ENCODE results near the gene ZHX3.
"Not testable (repeated sequence)": the region's sequence is repeated elsewhere in the genome, so short reads cannot be mapped to it uniquely, and the experiment has no call there.

The ZHX3 gene

GRCh38 chr20:41245086-41245707 lies 72.3 kb downstream of the ZHX3 start:
- Mint-ChIP-seq H3K36me3 (peaks cover 1% of the 10 kb centered on the region), H3K4me1 (peaks cover 37% of the 10 kb centered on the region), H3K4me3 (no peak overlapping the region), H3K27me3 (no peaks in the 10 kb centered on the region), H3K9me3 (no peaks in the 10 kb centered on the region), H3K27ac (no peak overlapping the region)
- no peak for ATAC-seq

GRCh38 chr20:41242807-41243206 lies 74.7 kb downstream of the ZHX3 start:
- Mint-ChIP-seq H3K36me3 (no peaks in the 10 kb centered on the region), H3K27ac (no peak overlapping the region)

GRCh38 chr20:41242352-41242751 lies 75.2 kb downstream of the ZHX3 start:
- Mint-ChIP-seq H3K9me3 (no peaks in the 10 kb centered on the region), H3K4me1 (peaks cover 9% of the 10 kb centered on the region), H3K27ac (no peak overlapping the region), H3K4me3 (no peak overlapping the region), H3K36me3 (no peaks in the 10 kb centered on the region), H3K27me3 (no peaks in the 10 kb centered on the region)
- no peak for ATAC-seq

More at GRCh38 chr20:41242807-41243206, 74.7 kb downstream of the ZHX3 start:
- peaks cover 13% of the 10 kb centered on the region for H3K4me1 Mint-ChIP-seq
- no peaks in the 10 kb centered on the region for H3K9me3 Mint-ChIP-seq
- H3K27me3 Mint-ChIP-seq: no peaks in the 10 kb centered on the region
- no peak for ATAC-seq
- no peak overlapping the region for H3K4me3 Mint-ChIP-seq

- not testable (repeated sequence) for H3K27ac Mint-ChIP-seq, H3K27me3 Mint-ChIP-seq, H3K9me3 Mint-ChIP-seq, H3K4me3 Mint-ChIP-seq, ATAC-seq, H3K36me3 Mint-ChIP-seq
- H3K4me1 Mint-ChIP-seq: peaks cover 12% of the 10 kb centered on the region
Observed at GRCh38 chr20:41237233-41237632, 80.3 kb downstream of the ZHX3 start.

GRCh38 chr20:41236818-41237217 lies 80.7 kb downstream of the ZHX3 start:
- peaks cover 15% of the 10 kb centered on the region for H3K4me1 Mint-ChIP-seq
- H3K36me3 Mint-ChIP-seq, H3K27me3 Mint-ChIP-seq, H3K27ac Mint-ChIP-seq, H3K4me3 Mint-ChIP-seq, H3K9me3 Mint-ChIP-seq, ATAC-seq: not testable (repeated sequence)

- Mint-ChIP-seq H3K36me3 (no peaks in the 10 kb centered on the region), H3K9me3 (no peaks in the 10 kb centered on the region), H3K27me3 (no peaks in the 10 kb centered on the region), H3K27ac (no peak overlapping the region), H3K4me1 (peaks cover 15% of the 10 kb centered on the region), H3K4me3 (no peak overlapping the region)
- ATAC-seq: no peak
Observed at GRCh38 chr20:41234546-41234945, 83.0 kb downstream of the ZHX3 start.

GRCh38 chr20:41234041-41234440 lies 83.5 kb downstream of the ZHX3 start:
- Mint-ChIP-seq H3K27me3 (no peaks in the 10 kb centered on the region), H3K27ac (no peak overlapping the region), H3K4me3 (no peak overlapping the region), H3K36me3 (no peaks in the 10 kb centered on the region), H3K9me3 (no peaks in the 10 kb centered on the region), H3K4me1 (peaks cover 15% of the 10 kb centered on the region)
- no peak for ATAC-seq

GRCh38 chr20:41232973-41233926 lies 84.3 kb downstream of the ZHX3 start:
- Mint-ChIP-seq H3K36me3 (no peaks in the 10 kb centered on the region), H3K27me3 (no peaks in the 10 kb centered on the region), H3K4me1 (peaks cover 15% of the 10 kb centered on the region), H3K9me3 (no peaks in the 10 kb centered on the region), H3K27ac (peak overlapping the region; percentile 36), H3K4me3 (no peak overlapping the region)
- ATAC-seq: no peak

GRCh38 chr20:41231136-41231535 lies 86.4 kb downstream of the ZHX3 start:
- no peak for ATAC-seq
- H3K27me3 Mint-ChIP-seq: no peaks in the 10 kb centered on the region
- H3K27ac Mint-ChIP-seq: no peak overlapping the region
- H3K9me3 Mint-ChIP-seq: no peaks in the 10 kb centered on the region
- no peak overlapping the region for H3K4me3 Mint-ChIP-seq
- H3K4me1 Mint-ChIP-seq: peaks cover 15% of the 10 kb centered on the region
- H3K36me3 Mint-ChIP-seq: no peaks in the 10 kb centered on the region

GRCh38 chr20:41230136-41230535 lies 87.4 kb downstream of the ZHX3 start:
- no peaks in the 10 kb centered on the region for H3K27me3 Mint-ChIP-seq
- peaks cover 15% of the 10 kb centered on the region for H3K4me1 Mint-ChIP-seq
- H3K9me3 Mint-ChIP-seq: no peaks in the 10 kb centered on the region
- H3K36me3 Mint-ChIP-seq: no peaks in the 10 kb centered on the region
- no peak overlapping the region for H3K4me3 Mint-ChIP-seq
- ATAC-seq: no peak
- no peak overlapping the region for H3K27ac Mint-ChIP-seq

GRCh38 chr20:41229259-41229658 lies 88.3 kb downstream of the ZHX3 start:
- peaks cover 15% of the 10 kb centered on the region for H3K4me1 Mint-ChIP-seq
- no peaks in the 10 kb centered on the region for H3K9me3 Mint-ChIP-seq
- no peak overlapping the region for H3K27ac Mint-ChIP-seq
- no peaks in the 10 kb centered on the region for H3K36me3 Mint-ChIP-seq
- ATAC-seq: no peak
- no peaks in the 10 kb centered on the region for H3K27me3 Mint-ChIP-seq
- no peak overlapping the region for H3K4me3 Mint-ChIP-seq

GRCh38 chr20:41228858-41229257 lies 88.7 kb downstream of the ZHX3 start:
- no peak for ATAC-seq
- Mint-ChIP-seq H3K4me3 (no peak overlapping the region), H3K27me3 (no peaks in the 10 kb centered on the region), H3K9me3 (no peaks in the 10 kb centered on the region), H3K36me3 (no peaks in the 10 kb centered on the region), H3K27ac (no peak overlapping the region), H3K4me1 (peaks cover 15% of the 10 kb centered on the region)

- H3K27me3 Mint-ChIP-seq: no peaks in the 10 kb centered on the region
- peaks cover 5% of the 10 kb centered on the region for H3K36me3 Mint-ChIP-seq
- no peak overlapping the region for H3K27ac Mint-ChIP-seq
- no peaks in the 10 kb centered on the region for H3K4me1 Mint-ChIP-seq
- H3K9me3 Mint-ChIP-seq: no peaks in the 10 kb centered on the region
- H3K4me3 Mint-ChIP-seq: no peak overlapping the region
- ATAC-seq: no peak
Observed at GRCh38 chr20:41226426-41226825, 91.1 kb downstream of the ZHX3 start.

GRCh38 chr20:41225091-41225490 lies 92.4 kb downstream of the ZHX3 start:
- H3K27me3 Mint-ChIP-seq: no peaks in the 10 kb centered on the region
- no peak overlapping the region for H3K27ac Mint-ChIP-seq
- ATAC-seq: no peak
- no peaks in the 10 kb centered on the region for H3K9me3 Mint-ChIP-seq
- no peak overlapping the region for H3K4me3 Mint-ChIP-seq
- H3K36me3 Mint-ChIP-seq: peaks cover 10% of the 10 kb centered on the region
- H3K4me1 Mint-ChIP-seq: no peaks in the 10 kb centered on the region

GRCh38 chr20:41224281-41224680 lies 93.2 kb downstream of the ZHX3 start:
- no peak overlapping the region for H3K4me3 Mint-ChIP-seq

GRCh38 chr20:41223112-41223511 lies 94.4 kb downstream of the ZHX3 start:
- no peak overlapping the region for H3K27ac Mint-ChIP-seq
- H3K9me3 Mint-ChIP-seq: no peaks in the 10 kb centered on the region
- no peak for ATAC-seq
- H3K36me3 Mint-ChIP-seq: peaks cover 10% of the 10 kb centered on the region
- H3K27me3 Mint-ChIP-seq: no peaks in the 10 kb centered on the region
- no peak overlapping the region for H3K4me3 Mint-ChIP-seq
- H3K4me1 Mint-ChIP-seq: no peaks in the 10 kb centered on the region

More at GRCh38 chr20:41224281-41224680, 93.2 kb downstream of the ZHX3 start:
- Mint-ChIP-seq H3K27ac (no peak overlapping the region), H3K27me3 (no peaks in the 10 kb centered on the region), H3K9me3 (no peaks in the 10 kb centered on the region), H3K36me3 (peaks cover 10% of the 10 kb centered on the region), H3K4me1 (no peaks in the 10 kb centered on the region)
- no peak for ATAC-seq

Data from stimulated activated memory B cell treated with anti-CD40 and anti-IgM and Interleukin-4, amounts not matched to agents 10 μg/mL and 1 μg/mL and 100 μg/mL, for 72 hours (primary cell).